MV-4-11 (cell line): ENCODE data around the gene MCF2L.

Experiments used
- DNase-seq: peaks from one replicate; lab custom pipeline; 2025; lab: John Stamatoyannopoulos, UW

Gene MCF2L

GRCh38 chr13:113083402-113084061 lies 114.5 kb downstream of the MCF2L start:
- no peak for DNase-seq

- no peak for DNase-seq
Measured at GRCh38 chr13:113084094-113084942, 115.3 kb downstream of the MCF2L start.

- DNase-seq: no peak
Measured at GRCh38 chr13:113084943-113085540, 116.0 kb downstream of the MCF2L start.

GRCh38 chr13:113086031-113086750 lies 117.2 kb downstream of the MCF2L start:
- no peak for DNase-seq

GRCh38 chr13:113086991-113087922 lies 118.2 kb downstream of the MCF2L start:
- no peak for DNase-seq

- DNase-seq: no peak
Measured at GRCh38 chr13:113087923-113088690, 119.1 kb downstream of the MCF2L start.

- DNase-seq: no peak
Measured at GRCh38 chr13:113088691-113089020, 119.6 kb downstream of the MCF2L start.

- DNase-seq: no peak
Measured at GRCh38 chr13:113089693-113090414, 120.8 kb downstream of the MCF2L start.

- DNase-seq: no peak
Measured at GRCh38 chr13:113090415-113090770, 121.4 kb downstream of the MCF2L start.

- no peak for DNase-seq
Measured at GRCh38 chr13:113090806-113091205, 121.8 kb downstream of the MCF2L start.

GRCh38 chr13:113091211-113091771 lies 122.3 kb downstream of the MCF2L start:
- DNase-seq: no peak

- DNase-seq: no peak
Measured at GRCh38 chr13:113091891-113092775, 123.1 kb downstream of the MCF2L start.

GRCh38 chr13:113092776-113093579 lies 124.0 kb downstream of the MCF2L start:
- no peak for DNase-seq

GRCh38 chr13:113093580-113094409 lies 124.8 kb downstream of the MCF2L start:
- DNase-seq: no peak

- DNase-seq: no peak
Measured at GRCh38 chr13:113094410-113094800, 125.4 kb downstream of the MCF2L start.

- DNase-seq: no peak
Measured at GRCh38 chr13:113095146-113096051, 126.4 kb downstream of the MCF2L start.
